SJCRH30 (cell line): ENCODE results near the gene PRXL2B. TPM values are rescaled to one million over a fixed set of nuclear protein-coding genes. Genes with fewer than 3 reads are reported as not detected.
A peak's percentile ranks its signal among the peaks of the same experiment; 100 is the strongest.

Experiments used
- DNase-seq, 2 experiments: peaks; one replicate each; pipeline ENCODE4 v3.0.0-alpha.2; 2015 to 2020
- H3K27ac ChIP-seq: fragments of 250-450 bp; sonication (Bioruptor Pico); 2 replicates; pipeline ENCODE4 v1.5.1; 2020; ENCODE audit warnings: mild to moderate bottlenecking, moderate library complexity
- H3K27me3 ChIP-seq: fragments of 250-450 bp; sonication (Bioruptor Pico); 2 replicates; pipeline ENCODE4 v1.5.1; 2020; ENCODE audit warnings: mild to moderate bottlenecking, moderate library complexity
- H3K36me3 ChIP-seq: fragments of 250-450 bp; sonication (Bioruptor Pico); 2 replicates; pipeline ENCODE4 v1.5.1; 2020; ENCODE audit warnings: mild to moderate bottlenecking, moderate library complexity
- H3K4me1 ChIP-seq: fragments of 250-450 bp; sonication (Bioruptor Pico); 2 replicates; pipeline ENCODE4 v1.5.1; 2020; ENCODE audit warnings: mild to moderate bottlenecking, moderate library complexity
- H3K4me3 ChIP-seq: fragments of 250-450 bp; sonication (Bioruptor Pico); 2 replicates; pipeline ENCODE4 v1.5.1; 2020; ENCODE audit warnings: mild to moderate bottlenecking, moderate library complexity
- H3K9me3 ChIP-seq: fragments of 250-450 bp; sonication (Bioruptor Pico); replicated peaks from 2 replicates; pipeline ENCODE4 v1.5.1; 2020; ENCODE audit warnings: mild to moderate bottlenecking, moderate library complexity
- total RNA-seq: library from RNA; depleted of rRNA; stranded (reverse); fragments of >200 nt; shearing (Covaris generic); gene quantifications from 2 replicates; pipeline ENCODE4 v1.2.3, GENCODE V29; 2014; rRNA removed

The PRXL2B gene, protein sequence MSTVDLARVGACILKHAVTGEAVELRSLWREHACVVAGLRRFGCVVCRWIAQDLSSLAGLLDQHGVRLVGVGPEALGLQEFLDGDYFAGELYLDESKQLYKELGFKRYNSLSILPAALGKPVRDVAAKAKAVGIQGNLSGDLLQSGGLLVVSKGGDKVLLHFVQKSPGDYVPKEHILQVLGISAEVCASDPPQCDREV
- 21.3 and 22.5 TPM in 2 replicates for total RNA-seq

DNA sequence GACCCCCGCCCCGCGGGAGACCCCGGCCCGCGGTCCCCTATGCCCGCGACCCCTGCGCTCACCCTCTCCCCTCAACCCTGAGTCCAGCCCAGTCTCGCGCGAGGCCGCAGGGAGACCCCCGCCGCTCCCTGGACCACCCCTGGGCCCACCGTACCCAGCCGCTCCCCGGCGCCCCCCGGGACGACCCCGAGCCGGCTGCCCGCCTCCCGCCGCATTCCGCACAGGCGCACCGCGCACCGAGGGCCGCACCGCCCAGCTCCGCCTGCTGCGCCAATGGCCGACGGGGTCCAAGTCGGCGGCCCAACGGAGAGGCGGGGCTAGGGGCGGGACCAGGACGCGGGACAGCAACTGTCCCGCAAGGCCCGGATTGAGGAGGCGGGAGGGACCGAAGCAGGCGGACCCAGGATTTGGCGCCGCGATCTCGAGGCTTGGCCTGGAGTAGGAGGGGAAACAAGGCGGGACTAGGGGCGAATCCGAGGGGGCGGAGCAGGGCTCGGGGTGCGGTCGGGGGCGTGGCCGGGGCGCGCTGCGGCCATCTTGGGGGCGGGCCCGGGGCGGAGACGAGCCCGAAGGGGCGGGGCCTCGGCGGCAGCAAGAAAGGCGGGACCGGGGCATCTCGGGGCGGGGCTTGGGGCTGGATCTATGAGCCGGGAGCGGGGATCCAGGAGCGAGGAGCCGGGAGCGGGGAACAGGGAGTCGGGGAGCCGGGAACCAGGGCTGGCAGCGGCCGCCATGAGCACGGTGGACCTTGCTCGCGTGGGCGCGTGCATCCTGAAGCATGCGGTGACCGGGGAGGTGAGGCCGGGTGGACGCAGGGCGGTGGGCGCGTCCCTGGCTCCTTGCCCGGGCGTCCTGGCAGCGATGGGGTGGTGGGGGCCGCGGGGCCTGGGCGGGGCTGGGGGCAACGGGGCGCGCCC is at the start of gene PRXL2B:
TSS of gene PRXL2B (plus strand) at position 624 of the 917 bp plus-strand sequence. CDS start at position 733, 109 bp downstream.
- H3K27me3 ChIP-seq, result no peaks in the 10 kb centered on the region
- H3K4me1 ChIP-seq, result no peaks in the 10 kb centered on the region
- peak; percentile 99 for DNase-seq

DNA sequence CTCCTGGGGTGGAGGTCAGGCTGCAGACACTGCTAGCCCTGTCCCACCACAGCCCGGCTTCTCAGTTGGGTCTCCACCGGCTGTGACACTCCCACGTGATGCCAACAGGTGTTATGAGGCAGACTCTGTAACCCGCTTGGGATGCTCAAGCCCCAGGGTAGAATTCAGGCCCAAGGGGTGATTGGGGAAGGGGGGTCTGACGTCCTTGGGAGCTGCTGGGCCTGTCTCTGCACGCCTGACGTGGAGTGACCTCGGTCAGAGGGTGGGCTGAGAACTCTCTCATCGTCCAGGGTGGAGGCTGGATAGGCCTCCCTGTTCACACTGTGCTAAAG is 48.8 kb upstream of the PRXL2B start:
- no peaks in the 10 kb centered on the region for H3K9me3 ChIP-seq
- no peaks in the 10 kb centered on the region for H3K36me3 ChIP-seq
- peaks cover 3% of the 10 kb centered on the region; the same call in 1 of the 2 replicates for H3K4me1 ChIP-seq
- H3K27ac ChIP-seq, result no peak overlapping the region
- DNase-seq, result peak; percentile 78 to 85
- H3K4me3 ChIP-seq, result no peak overlapping the region
- H3K27me3 ChIP-seq, result peaks cover 47% of the 10 kb centered on the region

More for the DNA sequence above, at the start of gene PRXL2B:
- Histone ChIP-seq H3K36me3 (no peaks in the 10 kb centered on the region), H3K4me3 (peak within 1 kb of the TSS; percentile 84), H3K27ac (peak within 1 kb of the TSS; percentile 58), H3K9me3 (no peaks in the 10 kb centered on the region)

DNA sequence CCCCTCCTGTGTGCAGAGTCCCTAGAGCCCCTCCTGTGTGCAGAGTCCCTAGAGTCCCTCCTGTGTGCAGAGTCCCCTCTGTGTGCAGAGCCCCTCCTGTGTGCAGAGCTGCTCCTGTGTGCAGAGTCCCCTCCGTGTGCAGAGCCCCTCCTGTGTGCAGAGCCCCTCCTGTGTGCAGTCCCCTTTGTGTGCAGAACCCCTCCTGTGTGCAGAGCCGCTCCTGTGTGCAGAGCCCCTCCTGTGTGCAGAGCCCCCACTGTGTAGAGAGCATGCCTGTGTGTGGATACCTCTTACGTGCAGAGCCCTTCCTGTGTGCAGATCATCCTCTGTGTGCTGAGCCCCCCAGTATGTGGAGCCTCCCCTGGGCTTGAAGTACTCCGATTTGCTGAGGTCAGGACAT is 48.2 kb upstream of the PRXL2B start:
- Histone ChIP-seq H3K4me1 (peaks cover 8% of the 10 kb centered on the region), H3K27ac (no peak overlapping the region), H3K27me3 (peaks cover 40% of the 10 kb centered on the region), H3K36me3 (no peaks in the 10 kb centered on the region), H3K9me3 (no peaks in the 10 kb centered on the region), H3K4me3 (no peak overlapping the region)
- no peak for DNase-seq

DNA sequence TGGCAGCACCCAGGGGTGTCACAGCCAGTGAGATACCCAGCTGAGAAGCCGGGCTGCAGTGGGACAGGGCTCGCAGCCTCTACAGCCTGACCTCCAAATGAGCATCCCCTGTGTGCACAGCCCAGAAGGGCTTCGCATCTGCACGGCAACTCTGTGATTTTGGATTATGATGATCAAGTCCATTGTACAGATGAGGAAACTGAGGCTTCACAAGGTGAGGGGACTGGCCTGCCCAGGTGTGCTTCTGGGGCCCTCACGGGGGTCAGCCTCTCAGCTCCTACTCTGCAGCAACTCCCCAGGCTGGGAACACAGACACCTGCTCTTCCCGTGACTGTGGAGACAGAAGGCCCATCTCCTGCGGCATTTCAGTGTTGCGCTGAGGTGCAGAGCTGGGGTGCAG is 47.7 kb upstream of the PRXL2B start:
- Histone ChIP-seq H3K4me1 (peaks cover 13% of the 10 kb centered on the region), H3K9me3 (no peaks in the 10 kb centered on the region), H3K4me3 (no peak overlapping the region), H3K27me3 (peaks cover 35% of the 10 kb centered on the region), H3K27ac (no peak overlapping the region), H3K36me3 (no peaks in the 10 kb centered on the region)
- DNase-seq, result no peak

DNA sequence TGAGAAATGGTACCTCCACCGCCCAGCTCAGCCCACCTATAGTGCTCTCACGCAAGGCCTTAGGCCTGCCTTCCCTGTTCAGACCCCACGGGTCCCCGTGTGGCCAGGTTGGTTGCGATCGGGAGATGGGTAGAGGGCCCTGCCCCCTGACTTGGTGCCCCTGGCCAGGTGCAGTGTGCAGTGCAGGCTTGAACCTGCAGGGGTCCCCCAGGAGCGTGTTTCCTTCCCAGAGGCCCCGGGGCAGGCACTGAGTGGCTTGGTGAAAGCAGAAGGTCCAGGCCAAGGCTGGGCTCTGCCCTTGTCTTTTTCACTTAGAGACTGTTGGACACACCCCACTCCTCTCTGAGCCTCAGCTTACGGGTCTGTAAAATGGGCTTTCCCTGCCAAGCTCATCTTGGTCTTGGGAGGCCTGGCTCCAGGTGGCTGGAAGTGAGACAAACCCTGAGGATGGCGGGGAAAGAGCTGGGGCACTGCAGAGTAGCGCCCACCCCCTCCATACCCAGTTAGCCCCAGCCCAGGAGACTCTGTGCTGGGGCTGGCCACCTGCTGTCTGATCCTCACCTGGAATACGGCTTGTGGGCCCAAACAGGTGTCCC is 47.2 kb upstream of the PRXL2B start:
- Histone ChIP-seq H3K4me1 (peaks cover 19% of the 10 kb centered on the region), H3K27ac (no peak overlapping the region), H3K4me3 (no peak overlapping the region), H3K27me3 (peaks cover 30% of the 10 kb centered on the region), H3K9me3 (no peaks in the 10 kb centered on the region), H3K36me3 (no peaks in the 10 kb centered on the region)
- no peak for DNase-seq

DNA sequence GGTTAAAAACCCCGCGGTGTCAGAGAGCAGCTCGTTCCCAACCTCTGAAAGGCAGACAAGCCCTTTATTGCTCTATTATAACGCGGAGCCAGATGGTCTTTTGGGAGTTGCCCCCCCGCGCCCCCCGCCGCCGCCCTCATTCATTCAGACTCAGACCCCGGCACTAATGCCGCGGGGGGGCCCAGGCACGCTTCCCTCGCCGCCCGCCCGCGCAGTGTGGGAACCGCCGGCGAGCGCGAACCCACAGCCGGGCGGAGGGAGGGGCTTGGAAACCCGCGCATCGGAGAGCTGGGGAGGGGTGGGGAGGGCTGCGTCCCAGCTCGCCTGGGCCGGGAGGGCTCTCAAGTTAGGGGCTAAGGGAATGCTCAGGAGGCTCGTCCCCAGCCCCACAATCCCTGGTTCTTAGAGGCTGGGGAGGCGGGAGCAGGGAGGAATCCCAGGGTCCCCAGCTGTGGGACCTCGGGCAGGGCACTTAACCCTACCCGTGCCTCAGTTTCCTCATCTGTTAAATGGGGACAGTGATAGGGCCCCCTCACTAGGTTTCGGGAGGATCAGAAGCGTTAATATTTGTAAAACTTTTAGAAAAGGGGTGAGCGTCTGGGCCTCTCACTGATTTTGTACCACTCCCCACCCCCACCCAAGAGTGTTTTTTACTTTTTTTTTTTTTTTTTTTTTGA is 45.6 kb upstream of the PRXL2B start:
- H3K27me3 ChIP-seq, result peaks cover 18% of the 10 kb centered on the region; the same call in 1 of the 2 replicates
- peaks cover 30% of the 10 kb centered on the region for H3K4me1 ChIP-seq
- DNase-seq, result no peak

DNA sequence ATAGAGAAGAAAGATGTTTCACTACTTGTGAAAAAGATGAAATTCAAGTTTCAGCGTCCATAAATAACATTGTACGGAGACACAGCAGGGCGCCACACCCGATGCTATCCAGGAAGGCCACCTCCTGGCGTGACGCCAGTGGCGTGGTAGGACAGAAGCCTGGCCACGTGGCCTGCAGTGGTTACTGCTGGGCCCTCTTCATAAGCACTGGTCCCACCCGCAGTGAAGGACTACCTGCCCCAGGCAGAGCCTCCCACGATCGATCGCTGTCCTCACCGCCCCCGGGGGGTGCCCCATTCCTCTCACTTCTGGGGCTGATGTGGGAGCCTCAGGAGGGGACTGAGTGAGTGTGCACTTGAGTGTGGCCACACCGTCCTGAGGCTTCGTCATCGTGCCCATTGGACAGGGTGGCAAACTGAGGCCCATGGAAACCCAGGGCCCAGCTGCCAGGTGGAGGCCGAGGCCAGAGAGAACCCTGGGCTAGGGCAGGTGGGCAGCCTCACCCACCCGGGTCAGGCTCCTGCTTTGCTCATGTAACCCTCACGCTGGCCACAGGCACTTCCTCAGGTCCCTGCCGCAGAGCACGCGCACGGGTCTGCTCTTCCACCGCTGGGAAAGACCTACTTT is 44.8 kb upstream of the PRXL2B start:
- peaks cover 13% of the 10 kb centered on the region; the same call in 1 of the 2 replicates for H3K27me3 ChIP-seq

More for the DNA sequence above, 45.6 kb upstream of the PRXL2B start:
- Histone ChIP-seq H3K9me3 (no peaks in the 10 kb centered on the region), H3K36me3 (no peaks in the 10 kb centered on the region), H3K27ac (no peak overlapping the region), H3K4me3 (no peak overlapping the region)

DNA sequence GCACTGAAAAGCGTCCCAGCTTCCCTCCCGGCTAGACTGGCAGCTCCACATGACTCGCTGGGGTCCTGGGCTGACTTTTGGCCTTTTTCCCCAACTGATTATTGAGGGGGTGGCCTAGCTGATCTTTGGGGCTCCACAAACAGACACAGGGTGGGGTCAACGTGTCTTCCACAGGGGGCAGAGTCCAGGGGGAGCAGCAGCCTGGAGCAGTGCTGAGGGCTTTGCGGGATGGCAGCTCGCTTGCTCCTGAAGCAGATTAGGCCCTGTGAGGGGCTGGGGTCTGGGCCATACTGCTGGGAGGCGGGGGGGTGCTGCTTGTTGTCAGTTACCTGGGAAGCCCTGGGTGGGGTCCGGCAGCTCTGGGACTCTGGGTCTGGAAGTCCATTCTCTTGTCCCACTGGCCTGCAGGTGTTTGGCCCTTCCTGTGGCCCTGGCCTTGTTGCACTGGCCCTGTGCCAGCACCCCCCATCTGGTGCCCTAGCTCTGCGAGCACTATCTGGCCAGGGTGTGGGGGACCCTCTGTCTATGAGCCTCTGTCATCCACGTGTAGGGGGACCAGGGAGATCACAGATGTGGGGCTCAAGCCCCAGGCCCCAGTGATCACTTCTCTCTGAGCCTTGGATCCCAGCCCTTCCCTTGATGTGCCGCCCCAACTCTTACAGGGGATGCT is 44.2 kb upstream of the PRXL2B start:
- peaks cover 17% of the 10 kb centered on the region; the same call in 1 of the 2 replicates for H3K27me3 ChIP-seq
- H3K9me3 ChIP-seq, result no peaks in the 10 kb centered on the region
- H3K27ac ChIP-seq, result no peak overlapping the region
- H3K36me3 ChIP-seq, result no peaks in the 10 kb centered on the region
- no peak for DNase-seq
- no peak overlapping the region for H3K4me3 ChIP-seq
- peaks cover 30% of the 10 kb centered on the region for H3K4me1 ChIP-seq

More for the DNA sequence above, 44.8 kb upstream of the PRXL2B start:
- no peaks in the 10 kb centered on the region for H3K9me3 ChIP-seq
- no peaks in the 10 kb centered on the region for H3K36me3 ChIP-seq
- peaks cover 30% of the 10 kb centered on the region for H3K4me1 ChIP-seq
- peak; percentile 69 to 78 for DNase-seq
- no peak overlapping the region for H3K27ac ChIP-seq
- H3K4me3 ChIP-seq, result no peak overlapping the region

DNA sequence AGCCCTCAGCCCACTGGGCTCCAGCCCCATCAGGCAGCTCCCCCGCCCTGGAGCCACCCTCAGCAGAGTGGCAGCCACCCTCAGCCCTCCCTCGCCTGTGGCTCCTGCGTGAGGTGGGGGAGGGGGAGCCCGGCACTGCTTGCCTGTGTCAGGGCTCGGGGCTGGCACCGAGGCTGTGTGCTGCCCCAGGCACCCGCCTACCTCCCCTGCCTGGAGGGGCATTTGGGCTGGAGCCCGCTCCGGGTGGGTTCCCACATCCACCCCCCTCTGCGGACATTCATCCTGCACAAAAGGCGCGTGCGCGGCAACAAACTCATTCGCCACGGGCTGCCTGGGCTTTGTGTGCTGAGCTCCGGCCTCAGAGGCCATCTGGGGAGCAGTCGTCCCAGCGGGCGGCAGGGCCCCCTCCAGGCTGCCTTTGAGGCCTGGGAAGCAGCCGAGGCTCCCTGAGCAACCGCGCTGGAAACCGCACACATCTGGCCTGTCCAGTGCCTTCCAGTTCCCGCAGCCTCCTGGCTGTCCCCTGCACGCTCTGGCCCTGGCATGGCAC is 43.0 kb upstream of the PRXL2B start:
- peak overlapping the region; percentile 22 for H3K4me3 ChIP-seq
- H3K9me3 ChIP-seq, result no peaks in the 10 kb centered on the region
- DNase-seq, result peak; percentile 74 to 85
- peaks cover 17% of the 10 kb centered on the region; the same call in 1 of the 2 replicates for H3K27me3 ChIP-seq
- H3K27ac ChIP-seq, result peak overlapping the region; percentile 30
- H3K36me3 ChIP-seq, result no peaks in the 10 kb centered on the region
- peaks cover 30% of the 10 kb centered on the region for H3K4me1 ChIP-seq

DNA sequence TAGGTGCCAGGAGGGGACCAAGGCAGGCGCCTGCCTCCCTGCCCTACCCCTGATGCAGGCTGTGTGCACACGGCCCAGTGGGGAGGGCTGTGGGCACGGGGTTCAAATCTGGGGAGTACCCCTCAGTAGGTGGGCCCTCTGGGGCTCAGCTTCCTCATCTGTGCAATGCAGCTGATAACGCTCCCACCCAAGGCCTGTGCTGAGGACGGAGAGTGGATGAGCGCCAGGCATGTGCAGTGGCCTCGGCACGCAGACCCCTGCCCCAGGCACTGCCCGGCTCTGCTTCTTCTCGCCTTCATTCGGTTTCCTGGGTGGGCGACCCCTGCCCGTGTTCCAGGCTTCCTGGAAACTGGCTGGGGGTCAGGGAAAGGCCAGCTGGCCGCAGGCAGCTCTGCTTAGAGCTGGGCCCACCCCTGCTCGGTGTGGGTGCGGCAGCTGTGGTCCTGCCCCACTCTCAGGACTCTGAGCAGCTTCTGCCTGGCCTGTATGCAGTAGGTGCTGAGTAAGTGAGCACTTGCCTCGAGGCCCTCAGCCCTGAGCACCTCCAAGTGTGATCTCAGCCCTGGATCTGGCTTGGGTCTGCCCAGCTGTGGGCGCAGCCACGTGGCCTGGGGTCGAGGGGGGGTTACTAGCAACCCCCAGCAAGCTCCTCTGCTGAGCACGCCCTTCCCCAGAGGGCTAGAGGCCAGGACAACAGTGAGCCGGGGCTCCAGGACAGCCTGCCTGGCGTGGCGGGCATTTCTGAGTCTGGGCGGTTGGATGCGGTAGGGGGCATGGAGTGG is 42.3 kb upstream of the PRXL2B start:
- Histone ChIP-seq H3K4me1 (peaks cover 30% of the 10 kb centered on the region), H3K36me3 (no peaks in the 10 kb centered on the region), H3K9me3 (no peaks in the 10 kb centered on the region), H3K27me3 (peaks cover 20% of the 10 kb centered on the region; the same call in 1 of the 2 replicates), H3K4me3 (no peak overlapping the region), H3K27ac (peak overlapping the region; percentile 30)
- DNase-seq, result peak; percentile 61 to 74

DNA sequence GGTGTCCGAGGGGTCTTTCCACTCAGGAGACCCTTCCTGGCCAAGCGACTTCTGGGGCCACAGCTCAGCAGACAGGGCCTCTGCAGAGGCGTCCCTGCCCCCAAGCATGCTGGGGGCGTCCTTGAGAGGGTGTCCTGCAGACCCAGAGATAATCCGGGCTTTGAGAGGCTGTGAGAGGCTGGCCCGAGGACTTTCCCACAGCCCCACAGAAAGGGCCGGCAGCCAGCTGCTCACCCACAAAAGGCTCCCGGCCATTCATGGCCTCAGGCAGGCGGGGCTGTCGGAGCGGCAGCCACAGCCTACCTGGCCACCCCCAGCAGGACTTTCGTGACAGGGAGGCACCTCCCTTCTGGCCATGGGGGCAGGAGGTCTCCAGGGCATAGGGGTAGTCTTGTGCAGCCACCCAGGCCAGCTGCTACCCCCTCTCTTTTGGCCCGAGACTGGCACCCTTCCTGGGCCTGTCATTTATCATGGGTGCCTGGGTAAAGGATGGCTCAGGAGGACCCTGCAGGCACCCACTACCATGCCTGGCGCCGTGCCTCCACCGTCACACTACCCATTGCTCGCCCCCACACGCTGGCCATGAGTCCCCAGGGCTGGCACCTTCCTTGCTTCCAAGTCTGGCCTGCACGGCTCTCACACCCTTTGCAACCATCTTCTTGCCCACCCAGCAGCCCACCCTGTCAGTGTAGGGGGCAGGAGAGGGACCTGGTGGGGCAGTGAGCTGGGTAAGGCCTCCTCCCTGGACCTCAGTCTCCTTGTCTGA is 41.5 kb upstream of the PRXL2B start:
- Histone ChIP-seq H3K4me1 (peaks cover 30% of the 10 kb centered on the region), H3K27ac (peak overlapping the region; percentile 30), H3K9me3 (no peaks in the 10 kb centered on the region), H3K27me3 (peaks cover 23% of the 10 kb centered on the region; the same call in 1 of the 2 replicates), H3K4me3 (no peak overlapping the region), H3K36me3 (no peaks in the 10 kb centered on the region)
- DNase-seq, result peak; percentile 67 to 82

DNA sequence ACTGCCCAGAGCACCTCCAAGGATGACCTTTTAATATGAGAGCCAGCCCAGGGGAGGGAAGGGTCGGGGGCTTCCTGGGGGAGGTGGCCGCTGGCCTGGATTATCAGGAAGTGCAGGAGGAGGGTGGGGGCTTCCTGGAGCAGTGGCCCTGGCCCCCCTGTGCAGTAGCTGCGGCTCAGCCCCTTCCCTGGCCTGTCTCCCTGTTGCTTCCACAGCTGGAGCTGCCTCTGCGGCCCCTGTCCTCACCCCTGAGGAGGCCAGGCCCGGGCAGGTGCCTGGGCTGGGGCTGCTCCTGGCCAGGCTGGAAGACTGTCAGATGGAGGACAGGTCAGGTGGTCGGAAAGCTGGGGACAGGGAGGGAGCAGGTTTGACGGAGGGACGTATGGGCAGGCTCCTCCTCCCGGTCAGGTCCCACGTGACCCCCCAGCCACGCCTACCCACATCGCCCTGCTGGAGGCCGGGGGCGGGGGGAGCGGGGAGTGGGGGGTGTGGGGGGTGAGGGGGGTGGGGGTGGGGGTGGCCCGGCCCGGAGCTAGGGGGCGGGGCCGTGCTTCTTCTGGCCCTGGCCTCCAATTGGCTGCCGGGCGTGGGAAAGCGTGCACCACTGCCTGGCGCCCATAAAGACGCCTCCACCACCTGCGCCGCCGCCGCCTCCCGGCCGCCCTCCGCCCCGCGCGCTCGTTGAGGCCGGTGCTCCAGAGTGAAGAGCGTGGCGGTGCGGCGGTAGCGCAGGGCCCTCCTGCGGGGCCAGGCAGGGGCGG is 40.6 kb upstream of the PRXL2B start:
- peaks cover 30% of the 10 kb centered on the region for H3K4me1 ChIP-seq
- H3K27ac ChIP-seq, result no peak overlapping the region
- H3K4me3 ChIP-seq, result no peak overlapping the region
- DNase-seq, result peak; percentile 67 to 70
- no peaks in the 10 kb centered on the region for H3K36me3 ChIP-seq
- no peaks in the 10 kb centered on the region for H3K9me3 ChIP-seq
- peaks cover 19% of the 10 kb centered on the region; the same call in 1 of the 2 replicates for H3K27me3 ChIP-seq
